ENCODE data around the gene ADGRA1.

ADGRA1 gene

DNA sequence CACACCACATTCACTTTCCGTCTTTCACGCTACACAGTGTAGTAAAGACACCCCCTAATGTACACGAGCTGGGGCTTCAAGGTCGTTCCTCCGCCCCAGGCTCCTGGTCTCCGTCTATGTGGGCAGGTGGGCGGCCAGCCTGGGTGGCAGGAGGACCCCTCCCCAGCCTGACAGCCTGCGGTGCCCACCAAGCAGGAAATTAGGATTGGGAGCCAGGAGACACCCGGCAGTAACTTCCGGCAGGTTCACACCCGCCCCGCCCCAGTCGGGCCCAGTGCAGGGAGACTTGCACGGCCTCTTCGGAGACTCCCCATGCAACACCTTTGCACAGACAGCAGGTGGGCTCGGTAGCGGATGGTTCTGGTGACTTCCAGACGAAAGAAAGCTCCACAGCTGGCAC is 27.7 kb upstream of the ADGRA1 start:
- Histone ChIP-seq H3K27ac (ENCODE audit: low read length) (no peak overlapping the region), H4K20me1 (ENCODE audit: insufficient read depth, low read length) (no peaks in the 10 kb centered on the region), H3K36me3 (replicated peaks; ENCODE audit: low read depth, low read length) (no peaks in the 10 kb centered on the region), H3K9ac (ENCODE audit: low read length) (no peak overlapping the region), H3K27me3 (ENCODE audit: low read depth, low read length) (no peaks in the 10 kb centered on the region), H3K4me1 (ENCODE audit: low read length) (no peaks in the 10 kb centered on the region), H3K79me2 (ENCODE audit: low read length) (no peaks in the 10 kb centered on the region), H3K9me3 (ENCODE audit: insufficient read depth, low read length) (no peaks in the 10 kb centered on the region), H3K4me3 (ENCODE audit: low read length) (no peak overlapping the region), H2AFZ (ENCODE audit: low read depth, low read length) (no peak overlapping the region), H3K4me2 (ENCODE audit: low read length) (no peak overlapping the region)
- no peak for TF ChIP-seq EZH2phosphoT487 (IDR thresholded peaks at IDR 0.05; ENCODE audit: low read depth)
- TF ChIP-seq, protein P1, sequence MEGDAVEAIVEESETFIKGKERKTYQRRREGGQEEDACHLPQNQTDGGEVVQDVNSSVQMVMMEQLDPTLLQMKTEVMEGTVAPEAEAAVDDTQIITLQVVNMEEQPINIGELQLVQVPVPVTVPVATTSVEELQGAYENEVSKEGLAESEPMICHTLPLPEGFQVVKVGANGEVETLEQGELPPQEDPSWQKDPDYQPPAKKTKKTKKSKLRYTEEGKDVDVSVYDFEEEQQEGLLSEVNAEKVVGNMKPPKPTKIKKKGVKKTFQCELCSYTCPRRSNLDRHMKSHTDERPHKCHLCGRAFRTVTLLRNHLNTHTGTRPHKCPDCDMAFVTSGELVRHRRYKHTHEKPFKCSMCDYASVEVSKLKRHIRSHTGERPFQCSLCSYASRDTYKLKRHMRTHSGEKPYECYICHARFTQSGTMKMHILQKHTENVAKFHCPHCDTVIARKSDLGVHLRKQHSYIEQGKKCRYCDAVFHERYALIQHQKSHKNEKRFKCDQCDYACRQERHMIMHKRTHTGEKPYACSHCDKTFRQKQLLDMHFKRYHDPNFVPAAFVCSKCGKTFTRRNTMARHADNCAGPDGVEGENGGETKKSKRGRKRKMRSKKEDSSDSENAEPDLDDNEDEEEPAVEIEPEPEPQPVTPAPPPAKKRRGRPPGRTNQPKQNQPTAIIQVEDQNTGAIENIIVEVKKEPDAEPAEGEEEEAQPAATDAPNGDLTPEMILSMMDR (IDR thresholded peaks at IDR 0.05; ENCODE audit: low read depth, low read length) = no peak

DNA sequence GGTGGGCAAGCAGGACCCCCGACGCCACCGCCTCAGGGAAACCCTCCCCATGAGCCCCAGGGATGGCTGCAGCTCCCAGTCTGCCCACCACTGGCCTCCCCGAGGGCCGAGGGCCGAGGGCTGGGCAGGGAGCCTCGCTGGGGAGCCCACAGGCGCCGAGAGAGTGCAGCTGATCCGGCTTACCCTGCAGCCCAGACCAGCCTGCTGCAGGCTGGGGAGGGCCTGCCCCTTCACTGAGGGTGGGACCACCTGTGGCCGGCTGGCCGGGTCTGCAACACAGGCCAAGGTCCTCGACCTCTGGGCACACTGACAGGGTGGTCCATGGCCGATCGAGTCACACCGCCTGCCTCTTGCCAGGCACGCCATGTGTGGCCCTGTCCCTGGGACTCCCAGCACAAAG is 27.3 kb upstream of the ADGRA1 start:
- no peaks in the 10 kb centered on the region for H3K36me3 ChIP-seq (replicated peaks; ENCODE audit: low read depth, low read length)
- H3K27me3 ChIP-seq (ENCODE audit: low read depth, low read length) = no peaks in the 10 kb centered on the region
- H3K9me3 ChIP-seq (ENCODE audit: insufficient read depth, low read length) = no peaks in the 10 kb centered on the region
- H3K9ac ChIP-seq (ENCODE audit: low read length) = no peak overlapping the region
- no peaks in the 10 kb centered on the region for H3K4me1 ChIP-seq (ENCODE audit: low read length)
- TF ChIP-seq EZH2phosphoT487 (IDR thresholded peaks at IDR 0.05; ENCODE audit: low read depth) = no peak
- TF ChIP-seq, protein P1 (IDR thresholded peaks at IDR 0.05; ENCODE audit: low read depth, low read length) = no peak
- H3K4me3 ChIP-seq (ENCODE audit: low read length) = no peak overlapping the region
- no peak overlapping the region for H3K4me2 ChIP-seq (ENCODE audit: low read length)
- no peaks in the 10 kb centered on the region for H3K79me2 ChIP-seq (ENCODE audit: low read length)
- H4K20me1 ChIP-seq (ENCODE audit: insufficient read depth, low read length) = no peaks in the 10 kb centered on the region
- no peak overlapping the region for H3K27ac ChIP-seq (ENCODE audit: low read length)
- no peak overlapping the region for H2AFZ ChIP-seq (ENCODE audit: low read depth, low read length)

DNA sequence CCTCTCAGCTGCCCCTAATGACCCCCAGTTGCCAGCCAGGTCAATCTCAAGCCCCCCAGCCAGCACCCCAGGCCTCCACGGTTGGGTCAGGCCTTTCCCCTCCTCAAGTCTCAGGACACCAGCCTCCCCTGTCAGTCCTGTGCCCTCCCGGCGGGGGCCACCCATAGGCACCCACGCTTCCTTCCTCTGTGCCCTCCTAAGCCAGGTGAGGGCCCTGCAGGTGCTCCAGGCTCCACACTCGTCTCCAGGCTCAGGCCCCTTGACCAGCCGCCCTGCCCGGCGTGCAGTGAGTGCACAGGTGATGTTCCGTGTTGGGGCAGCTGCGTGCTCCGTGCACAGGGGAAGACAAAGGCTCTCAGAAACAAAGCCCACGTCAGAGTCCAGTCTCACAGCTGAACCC is 26.8 kb upstream of the ADGRA1 start:
- Histone ChIP-seq H3K4me2 (ENCODE audit: low read length) (no peak overlapping the region), H3K9me3 (ENCODE audit: insufficient read depth, low read length) (no peaks in the 10 kb centered on the region), H2AFZ (ENCODE audit: low read depth, low read length) (no peak overlapping the region), H3K9ac (ENCODE audit: low read length) (no peak overlapping the region), H3K27ac (ENCODE audit: low read length) (no peak overlapping the region), H3K79me2 (ENCODE audit: low read length) (no peaks in the 10 kb centered on the region), H3K4me3 (ENCODE audit: low read length) (no peak overlapping the region), H3K27me3 (ENCODE audit: low read depth, low read length) (no peaks in the 10 kb centered on the region), H4K20me1 (ENCODE audit: insufficient read depth, low read length) (no peaks in the 10 kb centered on the region), H3K36me3 (replicated peaks; ENCODE audit: low read depth, low read length) (no peaks in the 10 kb centered on the region), H3K4me1 (ENCODE audit: low read length) (no peaks in the 10 kb centered on the region)
- no peak for TF ChIP-seq EZH2phosphoT487 (IDR thresholded peaks at IDR 0.05; ENCODE audit: low read depth)
- TF ChIP-seq, protein P1 (IDR thresholded peaks at IDR 0.05; ENCODE audit: low read depth, low read length) = no peak

DNA sequence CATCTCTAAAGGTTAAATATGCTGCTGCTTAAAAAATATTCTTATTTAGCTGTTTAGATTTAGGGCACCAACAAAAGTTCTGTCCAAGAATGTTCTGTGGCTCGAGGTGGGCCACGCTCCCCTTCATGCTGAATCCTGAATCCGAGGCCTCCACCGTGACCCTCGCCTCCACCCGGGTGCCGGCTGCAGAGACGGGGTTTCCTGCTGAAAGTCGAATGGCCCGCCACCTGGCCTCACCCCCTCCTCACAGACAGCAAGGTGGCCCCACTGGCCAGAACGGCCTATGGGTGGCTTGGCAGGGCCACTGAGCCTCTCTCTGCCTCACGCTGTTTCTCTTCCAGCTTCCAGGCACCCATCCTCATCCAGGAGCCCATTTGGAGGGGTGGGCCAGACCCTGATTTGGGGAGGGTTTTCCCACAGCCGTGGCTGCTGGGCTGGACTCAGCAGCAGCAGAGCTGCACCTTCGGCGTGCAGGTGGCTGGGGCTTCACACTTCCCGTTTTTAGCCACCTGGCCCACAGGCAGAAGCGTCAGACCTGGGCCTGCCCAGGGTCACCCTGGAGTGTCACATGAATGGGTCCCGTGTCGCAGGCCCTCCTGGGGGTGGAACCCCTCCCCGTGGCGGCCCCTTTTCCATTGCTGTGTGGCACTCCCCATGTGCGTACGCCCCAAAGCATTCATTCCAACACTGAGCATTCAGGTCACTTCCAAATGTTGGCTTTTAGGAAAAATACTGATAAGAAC is 26.3 kb upstream of the ADGRA1 start:
- H3K9ac ChIP-seq (ENCODE audit: low read length) = no peak overlapping the region
- H2AFZ ChIP-seq (ENCODE audit: low read depth, low read length) = no peak overlapping the region
- H3K4me1 ChIP-seq (ENCODE audit: low read length) = no peaks in the 10 kb centered on the region
- no peaks in the 10 kb centered on the region for H4K20me1 ChIP-seq (ENCODE audit: insufficient read depth, low read length)
- H3K9me3 ChIP-seq (ENCODE audit: insufficient read depth, low read length) = no peaks in the 10 kb centered on the region
- H3K79me2 ChIP-seq (ENCODE audit: low read length) = no peaks in the 10 kb centered on the region
- no peak for TF ChIP-seq EZH2phosphoT487 (IDR thresholded peaks at IDR 0.05; ENCODE audit: low read depth)
- TF ChIP-seq, protein P1 (IDR thresholded peaks at IDR 0.05; ENCODE audit: low read depth, low read length) = no peak
- no peak overlapping the region for H3K4me2 ChIP-seq (ENCODE audit: low read length)
- no peak overlapping the region for H3K27ac ChIP-seq (ENCODE audit: low read length)
- H3K36me3 ChIP-seq (replicated peaks; ENCODE audit: low read depth, low read length) = no peaks in the 10 kb centered on the region
- H3K27me3 ChIP-seq (ENCODE audit: low read depth, low read length) = no peaks in the 10 kb centered on the region
- H3K4me3 ChIP-seq (ENCODE audit: low read length) = no peak overlapping the region
